SK-N-SH (cell line): ENCODE data around the gene LARP1. TPM values are rescaled to one million over a fixed set of nuclear protein-coding genes. Genes with fewer than 3 reads are reported as not detected.

Experiments
- CTCF ChIA-PET: fragments of 300-600, 350-600 bp; formaldehyde crosslinking; extraction: SDS; loops from one replicate; lab custom pipeline; 2021; lab: Yijun Ruan, JAX
- POLR2A ChIA-PET: fragments of 350-600 bp; sonication (Branson Sonifier 250); formaldehyde crosslinking; extraction: SDS; loops from one replicate; lab custom pipeline; 2020; ENCODE audit warnings: antibody characterized with exemption, inconsistent platforms; lab: Yijun Ruan, JAX
- DNase-seq: peaks from one replicate; pipeline ENCODE4 v3.0.0; 2012
- H2AFZ ChIP-seq: fragments of 200-600 bp; sonication (generic); 2 replicates; pipeline ENCODE4 v1.8.1; 2016; ENCODE audit warnings: antibody characterized with exemption, mild to moderate bottlenecking, low read depth
- H3F3A ChIP-seq: fragments of 200-600 bp; sonication (generic); replicated peaks from 2 replicates; pipeline ENCODE3; 2016; ENCODE audit warnings: antibody characterized with exemption, mild to moderate bottlenecking; ENCODE audit not compliant: insufficient read depth
- H3K27ac ChIP-seq, 2 experiments: fragments of 200-500 bp in 1 of 2; fragments of 200-600 bp in 1 of 2; sonication (Bioruptor generic) in 1 of 2; sonication (generic), shearing (Covaris generic) in 1 of 2; 2 replicates each; pipeline versions ENCODE4 v1.5.1 to v1.6.1; 2014 to 2016; ENCODE audit warnings: low read depth in 2 of 2, inconsistent platforms in 1 of 2, low read length in 1 of 2, mild to moderate bottlenecking in 1 of 2, mixed read lengths in 1 of 2
- H3K27me3 ChIP-seq: fragments of 200-600 bp; sonication (generic), shearing (Covaris generic); 2 replicates; pipeline ENCODE4 v1.6.1; 2016; ENCODE audit warnings: mixed run types; ENCODE audit not compliant: insufficient read depth
- H3K36me3 ChIP-seq, 2 experiments: fragments of 200-500 bp in 1 of 2; fragments of 200-600 bp in 1 of 2; sonication (Bioruptor generic) in 1 of 2; sonication (generic) in 1 of 2; replicated peaks in 1 of 2; 2 replicates each; pipeline versions ENCODE3 to v1.5.1; 2014 to 2016; ENCODE audit warnings: low read length in 1 of 2, mild to moderate bottlenecking in 1 of 2; ENCODE audit not compliant: insufficient read depth in 2 of 2, control insufficient read depth in 1 of 2
- H3K4me1 ChIP-seq, 2 experiments: fragments of 200-500 bp in 1 of 2; fragments of 200-600 bp in 1 of 2; sonication (Bioruptor generic) in 1 of 2; sonication (generic), shearing (Covaris generic) in 1 of 2; 2 replicates each; pipeline versions ENCODE4 v1.5.1 to v1.6.1; 2014 to 2016; ENCODE audit warnings: low read depth in 1 of 2, low read length in 1 of 2, mixed run types in 1 of 2; ENCODE audit not compliant: insufficient read depth in 2 of 2, control insufficient read depth in 1 of 2
- H3K4me2 ChIP-seq: fragments of 200-600 bp; sonication (generic), shearing (Covaris generic); 2 replicates; pipeline ENCODE4 v1.6.1; 2017; ENCODE audit warnings: mixed run types
- H3K4me3 ChIP-seq, 2 experiments: fragments of 200-500 bp in 1 of 2; fragments of 200-600 bp in 1 of 2; sonication (Bioruptor generic) in 1 of 2; sonication (generic), shearing (Covaris generic) in 1 of 2; 2 replicates each; pipeline versions ENCODE4 v1.5.1 to v1.8.1; 2014 to 2016; ENCODE audit warnings: low read depth in 2 of 2, inconsistent platforms in 1 of 2, low read length in 1 of 2, mild to moderate bottlenecking in 1 of 2, mixed read lengths in 1 of 2, moderate library complexity in 1 of 2
- H3K79me2 ChIP-seq: fragments of 200-600 bp; sonication (generic); 2 replicates; pipeline ENCODE4 v1.8.1; 2017; ENCODE audit warnings: mild to moderate bottlenecking; ENCODE audit not compliant: insufficient read depth
- H3K9ac ChIP-seq: fragments of 200-600 bp; sonication (generic); 2 replicates; pipeline ENCODE4 v1.6.1; 2017; ENCODE audit warnings: mixed run types
- H3K9me2 ChIP-seq: fragments of 200-600 bp; sonication (generic); 2 replicates; pipeline ENCODE4 v1.6.1; 2017; ENCODE audit warnings: mixed run types
- H3K9me3 ChIP-seq: fragments of 200-600 bp; sonication (generic); 2 replicates; pipeline ENCODE4 v1.6.1; 2017; ENCODE audit warnings: mixed run types, mild to moderate bottlenecking, moderate library complexity
- H4K20me1 ChIP-seq: fragments of 200-600 bp; sonication (generic); 2 replicates; pipeline ENCODE4 v1.6.1; 2017; ENCODE audit warnings: mild to moderate bottlenecking, mixed run types; ENCODE audit not compliant: insufficient read depth
- ELF1 ChIP-seq: IDR thresholded peaks from 2 replicates; pipeline ENCODE4 v1.4.0; 2012
- GATA2 ChIP-seq: sonication (generic); formaldehyde crosslinking; IDR thresholded peaks from 2 replicates; pipeline ENCODE4 v1.5.0; 2020; ENCODE audit warnings: mild to moderate bottlenecking, missing genetic modification reagents
- MEF2A ChIP-seq: IDR thresholded peaks from 2 replicates; pipeline ENCODE4 v1.4.0; 2012; ENCODE audit warnings: low read depth, borderline replicate concordance
- RAD21 ChIP-seq: IDR thresholded peaks from 2 replicates; pipeline ENCODE4 v1.6.1; 2012; ENCODE audit warnings: mild to moderate bottlenecking, low read length
- RCOR1 ChIP-seq: fragments of 150-350 bp; IDR thresholded peaks from 2 replicates; pipeline ENCODE4 v1.6.1; 2017; ENCODE audit warnings: antibody characterized with exemption, low read length
- RFX5 ChIP-seq: IDR thresholded peaks from 2 replicates; pipeline ENCODE4 v1.6.1; 2012; ENCODE audit warnings: mild to moderate bottlenecking, improper control_type of control experiment, low read length
- SMC3 ChIP-seq: IDR thresholded peaks from 2 replicates; pipeline ENCODE4 v1.6.1; 2012; ENCODE audit warnings: low read depth, low read length, improper control_type of control experiment
- TAF1 ChIP-seq: IDR thresholded peaks from 2 replicates; pipeline ENCODE4 v1.6.1; 2012; ENCODE audit warnings: low read depth, mild to moderate bottlenecking, low read length, moderate library complexity, borderline replicate concordance
- WGBS: methylation state at CpG from one replicate; pipeline ENCODE4 v1.1.6; 2017; ENCODE audit warnings: low lambda C conversion rate; 5-methylcytosine and 5-hydroxymethylcytosine counted together
- polyA plus RNA-seq, 3 experiments: library from polyadenylated mRNA; depleted of rRNA; stranded (reverse); fragments of >200 nt; gene quantifications; 2 replicates each; pipeline ENCODE4 v1.2.3, GENCODE V29; 2012

Gene LARP1
- polyA plus RNA-seq, 1 of the 3 experiments (the other 2 are of a cell fraction) = 57.4 TPM

GRCh38 chr5:154708846-154709245 lies 46.3 kb upstream of the LARP1 start:
- H3K27ac ChIP-seq = no peak overlapping the region
- POLR2A ChIA-PET = interaction anchor here (0.6 kb wide), 2 partner anchors 10 to 21 kb away, joined by 3 to 5 read pairs; no protein-coding TSS in a partner anchor

DNA sequence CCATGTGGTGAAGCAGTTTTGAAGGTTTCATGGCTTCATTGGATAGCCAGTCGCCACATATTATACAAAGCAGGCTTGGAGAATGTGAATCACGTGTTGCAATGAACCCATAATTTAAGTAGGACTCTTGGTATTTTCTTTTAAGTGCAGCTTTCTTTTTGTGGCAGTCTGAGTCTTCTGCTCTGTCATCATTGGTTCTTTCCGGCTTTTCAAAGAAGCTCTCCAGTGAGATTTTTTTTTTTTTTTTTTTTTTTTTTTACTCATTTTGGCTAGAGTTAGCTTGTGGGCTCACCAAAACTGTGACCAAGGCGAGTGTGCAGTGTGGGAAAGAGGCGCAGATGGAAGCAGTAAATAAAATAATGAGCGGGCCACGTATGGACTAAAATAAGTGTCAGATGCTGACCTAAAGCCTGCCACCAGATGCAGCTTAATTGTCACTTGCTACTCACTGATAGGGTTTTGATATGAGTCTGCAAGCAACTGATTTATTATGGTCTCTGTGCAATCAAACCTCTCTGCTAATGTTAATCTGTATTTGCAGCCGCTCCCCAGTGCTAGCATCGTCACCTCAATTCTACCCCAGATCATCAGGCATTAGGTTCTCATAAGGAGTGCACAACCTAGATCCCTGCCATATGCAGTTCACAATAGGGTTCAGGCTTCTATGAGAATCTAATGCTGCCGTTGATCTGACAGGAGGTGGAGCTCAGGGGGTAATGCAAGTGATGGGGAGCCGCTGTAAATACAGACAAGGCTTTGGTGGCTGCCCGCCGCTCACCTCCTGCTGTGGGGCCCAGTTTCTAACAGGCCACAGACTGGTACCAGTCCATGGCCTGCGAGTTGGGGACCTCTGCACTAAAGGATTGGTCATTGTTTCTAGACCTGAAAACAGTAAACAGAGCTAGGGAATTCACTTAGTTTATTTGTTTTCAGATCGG lies 45.5 kb upstream of the LARP1 start:
- Histone ChIP-seq H3K9me2 (no peaks in the 10 kb centered on the region), H3K79me2 (no peaks in the 10 kb centered on the region), H3K9ac (no peak overlapping the region), H3K27me3 (no peaks in the 10 kb centered on the region), H3K9me3 (no peaks in the 10 kb centered on the region), H3K4me3 (no peak overlapping the region), H3F3A (no peaks in the 10 kb centered on the region), H3K27ac (no peak overlapping the region), H3K4me1 (peaks cover 10 to 16% of the 10 kb centered on the region in 2 experiments; a peak in 3 of 4 replicates), H3K36me3 (no peaks in the 10 kb centered on the region), H4K20me1 (no peaks in the 10 kb centered on the region), H3K4me2 (no peak overlapping the region), H2AFZ (no peak overlapping the region)
- CTCF ChIA-PET = interaction anchor here (0.7 to 1.3 kb wide), 2 partner anchors 19 to 48 kb away, joined by 3 read pairs; no protein-coding TSS in a partner anchor
- POLR2A ChIA-PET = interaction anchor here (0.6 kb wide), 2 partner anchors 10 to 20 kb away, joined by 3 to 5 read pairs; no protein-coding TSS in a partner anchor
- DNase-seq = no peak
- 91% methylated on average over 14 of the region's 15 CpGs for WGBS
- TF ChIP-seq RFX5 (no peak), MEF2A (no peak), SMC3 (no peak), RCOR1 (no peak)

More at GRCh38 chr5:154708846-154709245, 46.3 kb upstream of the LARP1 start:
- H3K9me2 ChIP-seq = no peaks in the 10 kb centered on the region
- no peak for DNase-seq
- H3K79me2 ChIP-seq = no peaks in the 10 kb centered on the region
- H3F3A ChIP-seq = no peaks in the 10 kb centered on the region
- TF ChIP-seq ELF1 (no peak), GATA2 (CRISPR knock-in tag) (no peak), RCOR1 (no peak), RAD21 (no peak), TAF1 (no peak)
- peaks cover 8 to 16% of the 10 kb centered on the region in 2 experiments; a peak in 3 of 4 replicates for H3K4me1 ChIP-seq
- no peaks in the 10 kb centered on the region for H3K9me3 ChIP-seq
- H3K36me3 ChIP-seq = no peaks in the 10 kb centered on the region
- 92% methylated on average over 5 of the region's 5 CpGs for WGBS
- no peak overlapping the region for H3K4me2 ChIP-seq
- H3K27me3 ChIP-seq = no peaks in the 10 kb centered on the region
- no peak overlapping the region for H2AFZ ChIP-seq
- no peaks in the 10 kb centered on the region for H4K20me1 ChIP-seq
- no peak overlapping the region for H3K9ac ChIP-seq
- CTCF ChIA-PET = interaction anchor here (0.7 to 1.3 kb wide), 2 partner anchors 20 to 47 kb away, joined by 3 read pairs; no protein-coding TSS in a partner anchor
- no peak overlapping the region for H3K4me3 ChIP-seq
